ENCODE measurements around the gene ATG5.

The ATG5 gene

DNA sequence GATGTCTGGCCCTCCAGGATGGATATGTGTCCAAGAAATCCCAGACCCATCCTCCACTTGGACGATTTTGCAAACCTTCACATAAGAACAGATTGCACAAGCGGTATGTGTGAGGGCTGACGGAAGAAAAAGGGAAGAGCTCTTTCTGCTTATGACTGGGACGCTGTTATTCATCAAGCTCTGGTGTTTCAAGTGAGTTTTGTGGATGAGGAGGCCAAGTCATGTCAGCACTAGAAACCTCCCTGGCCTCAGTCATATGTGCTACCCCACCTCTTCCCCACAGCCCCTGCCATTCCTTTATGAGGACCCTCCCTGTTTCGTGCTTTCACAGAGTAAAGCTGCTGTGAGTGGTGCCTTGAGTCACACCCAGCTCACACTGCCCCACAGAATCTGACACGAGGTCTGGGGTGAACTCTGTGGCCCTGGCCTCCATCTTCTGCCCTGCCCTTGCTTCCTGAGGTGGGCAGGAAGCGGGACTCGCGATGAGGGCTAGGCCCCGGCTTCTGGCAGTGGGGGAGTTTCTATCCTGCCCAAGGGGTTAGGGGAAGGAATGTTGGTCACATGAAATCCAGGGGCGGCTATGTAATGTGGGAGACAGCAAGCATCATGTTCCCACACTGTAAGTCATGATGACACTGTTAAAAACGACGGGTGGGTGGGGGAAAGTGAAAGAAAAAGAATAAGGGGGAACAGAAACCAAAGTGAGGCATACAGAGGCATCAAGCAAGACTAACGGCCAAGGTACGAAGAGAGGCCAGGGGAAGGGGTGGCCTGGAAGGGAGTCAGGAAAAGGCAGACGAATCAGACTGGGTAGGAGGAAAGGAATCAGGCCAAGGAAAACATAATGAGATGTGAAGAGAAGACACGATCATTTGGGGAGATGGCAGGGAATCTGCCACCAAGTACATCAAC lies 161.3 kb downstream of the ATG5 start:
- Histone ChIP-seq H3K27ac (peak overlapping the region in 1 of 2 donors; percentile 72), H3K4me3 (peak overlapping the region; percentile 25)
- TF ChIP-seq, protein P1, sequence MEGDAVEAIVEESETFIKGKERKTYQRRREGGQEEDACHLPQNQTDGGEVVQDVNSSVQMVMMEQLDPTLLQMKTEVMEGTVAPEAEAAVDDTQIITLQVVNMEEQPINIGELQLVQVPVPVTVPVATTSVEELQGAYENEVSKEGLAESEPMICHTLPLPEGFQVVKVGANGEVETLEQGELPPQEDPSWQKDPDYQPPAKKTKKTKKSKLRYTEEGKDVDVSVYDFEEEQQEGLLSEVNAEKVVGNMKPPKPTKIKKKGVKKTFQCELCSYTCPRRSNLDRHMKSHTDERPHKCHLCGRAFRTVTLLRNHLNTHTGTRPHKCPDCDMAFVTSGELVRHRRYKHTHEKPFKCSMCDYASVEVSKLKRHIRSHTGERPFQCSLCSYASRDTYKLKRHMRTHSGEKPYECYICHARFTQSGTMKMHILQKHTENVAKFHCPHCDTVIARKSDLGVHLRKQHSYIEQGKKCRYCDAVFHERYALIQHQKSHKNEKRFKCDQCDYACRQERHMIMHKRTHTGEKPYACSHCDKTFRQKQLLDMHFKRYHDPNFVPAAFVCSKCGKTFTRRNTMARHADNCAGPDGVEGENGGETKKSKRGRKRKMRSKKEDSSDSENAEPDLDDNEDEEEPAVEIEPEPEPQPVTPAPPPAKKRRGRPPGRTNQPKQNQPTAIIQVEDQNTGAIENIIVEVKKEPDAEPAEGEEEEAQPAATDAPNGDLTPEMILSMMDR (IDR thresholded peaks at IDR 0.05): no peak
- DNase-seq (ENCODE audit: low spot score): no peak

DNA sequence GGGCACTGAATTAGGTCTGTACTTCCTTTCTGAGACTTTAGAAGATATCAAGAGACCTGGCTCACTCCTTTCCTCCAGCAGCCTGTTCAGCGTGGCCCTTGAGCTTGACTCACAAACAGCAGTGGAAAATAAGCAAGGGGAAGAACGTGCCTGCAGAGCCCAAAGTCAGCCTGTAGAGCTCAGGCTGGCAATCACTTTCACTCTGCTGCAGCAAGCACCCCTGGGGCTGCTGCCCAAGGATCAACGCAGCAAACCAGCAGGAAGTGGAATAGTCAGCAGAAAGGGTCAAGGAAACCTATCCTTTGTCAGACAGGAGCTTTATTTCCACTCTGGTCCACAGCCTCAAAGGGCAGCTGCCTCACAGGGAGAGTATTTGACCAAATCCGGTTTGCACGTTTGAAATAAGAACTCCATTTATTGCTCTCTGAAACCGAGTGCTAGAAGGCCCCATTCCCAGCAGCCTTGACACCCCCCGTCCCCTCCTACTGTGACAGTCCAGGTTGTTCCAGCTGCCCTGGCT lies 162.1 kb downstream of the ATG5 start:
- peak overlapping the region; percentile 25 for H3K4me3 ChIP-seq
- DNase-seq (ENCODE audit: low spot score): no peak
- TF ChIP-seq, protein P1 (IDR thresholded peaks at IDR 0.05): no peak
- H3K27ac ChIP-seq: peak overlapping the region in 1 of 2 donors; percentile 72

- TF ChIP-seq, protein P1 (IDR thresholded peaks at IDR 0.05): no peak
- Histone ChIP-seq H3K4me3 (no peak overlapping the region), H3K27ac (peak overlapping the region in 1 of 2 donors; percentile 72)
- no peak for DNase-seq (ENCODE audit: low spot score)
These were observed 162.6 kb downstream of the ATG5 start for GRCh38 chr6:106162921-106163320.

- no peak for DNase-seq (ENCODE audit: low spot score)
- no peak overlapping the region for H3K4me3 ChIP-seq
- no peak overlapping the region for H3K27ac ChIP-seq
- TF ChIP-seq, protein P1 (IDR thresholded peaks at IDR 0.05): no peak
These were observed 163.7 kb downstream of the ATG5 start for GRCh38 chr6:106161893-106162292.

GRCh38 chr6:106161311-106161874 lies 164.2 kb downstream of the ATG5 start:
- Histone ChIP-seq H3K4me3 (no peak overlapping the region), H3K27ac (no peak overlapping the region)

GRCh38 chr6:106160189-106160588 lies 165.4 kb downstream of the ATG5 start:
- no peak for DNase-seq (ENCODE audit: low spot score)
- Histone ChIP-seq H3K27ac (no peak overlapping the region), H3K4me3 (no peak overlapping the region)
- TF ChIP-seq, protein P1 (IDR thresholded peaks at IDR 0.05): no peak

More at GRCh38 chr6:106161311-106161874, 164.2 kb downstream of the ATG5 start:
- no peak for DNase-seq (ENCODE audit: low spot score)
- TF ChIP-seq, protein P1 (IDR thresholded peaks at IDR 0.05): no peak

Data from coronary artery (tissue), 2 donors.